ENCODE measurements around the gene GRM2.

- TF ChIP-seq CTCF (conservative IDR thresholded peaks at IDR 0.05; ENCODE audit: low read length) (no peak), EZH2phosphoT487 (IDR thresholded peaks at IDR 0.05; ENCODE audit: borderline replicate concordance, low read depth, low read length) (no peak)
Observed at GRCh38 chr3:51691949-51692348, 14.9 kb upstream of the GRM2 start.
